Small intestine (tissue), 16 donors: Measurements from ENCODE around the gene MORN1. TPM values are rescaled to one million over a fixed set of nuclear protein-coding genes. Genes with fewer than 3 reads are reported as not detected.
"Not testable (repeated sequence)": the region's sequence is repeated elsewhere in the genome, so short reads cannot be mapped to it uniquely, and the experiment has no call there.

Source experiments
- DNase-seq, 2 donors: peaks; one replicate each; pipeline versions ENCODE4 v3.0.0 to v3.0.0-alpha.2; 2013
- FAIRE-seq: peaks from 2 replicates; lab custom pipeline; 2012; peaks lifted over from hg19 to GRCh38; lab: Jason Lieb, UNC
- H3K27ac ChIP-seq, 3 donors: one replicate each; pipeline ENCODE4 v1.5.1; 2013; ENCODE audit warnings: low read length in 2 of 3, mild to moderate bottlenecking in 2 of 3, control low read depth in 1 of 3, inconsistent platforms in 1 of 3, low read depth in 1 of 3, moderate library complexity in 1 of 3
- H3K27me3 ChIP-seq, 3 donors: one replicate each; pipeline ENCODE4 v1.6.1; 2013; ENCODE audit warnings: low read length in 3 of 3, inconsistent platforms in 1 of 3; ENCODE audit not compliant: control insufficient read depth in 3 of 3, insufficient read depth in 3 of 3
- H3K36me3 ChIP-seq, 3 donors: one replicate each; pipeline ENCODE4 v1.6.1; 2013; ENCODE audit warnings: low read length in 3 of 3, inconsistent platforms in 1 of 3, low read depth in 1 of 3, mild to moderate bottlenecking in 1 of 3, moderate library complexity in 1 of 3; ENCODE audit not compliant: control insufficient read depth in 3 of 3, insufficient read depth in 2 of 3
- H3K4me1 ChIP-seq, 3 donors: one replicate each; pipeline ENCODE4 v1.6.1; 2013; ENCODE audit warnings: low read length in 2 of 3, inconsistent platforms in 1 of 3, low read depth in 1 of 3, mild to moderate bottlenecking in 1 of 3, moderate library complexity in 1 of 3; ENCODE audit not compliant: control insufficient read depth in 3 of 3, insufficient read depth in 2 of 3
- H3K4me3 ChIP-seq, 3 donors: one replicate each; pipeline ENCODE4 v1.5.1; 2013; ENCODE audit warnings: low read length in 3 of 3, control low read depth in 1 of 3, inconsistent platforms in 1 of 3, low read depth in 1 of 3, mild to moderate bottlenecking in 1 of 3, moderate library complexity in 1 of 3
- H3K9me3 ChIP-seq, 2 donors: one replicate each; pipeline ENCODE4 v1.6.1; 2013; ENCODE audit warnings: low read depth in 1 of 2, low read length in 1 of 2; ENCODE audit not compliant: control insufficient read depth in 2 of 2, insufficient read depth in 1 of 2
- WGBS, 3 donors: extraction: QIAGEN DNeasy Blood & Tissue Kit; methylation state at CpG; one replicate each; pipeline ENCODE4 v1.1.7; 2013; 5-methylcytosine and 5-hydroxymethylcytosine counted together
- long read RNA-seq, 10 donors: transcript quantifications; one replicate each; lab custom pipeline, GENCODE V29; 2026
- polyA plus RNA-seq, 4 donors: library from polyadenylated mRNA; stranded (reverse) in 3 of 4; unstranded in 1 of 4; fragments of 200-250 nt in 3 of 4; fragments of 120-200 nt in 1 of 4; gene quantifications; one replicate each; pipeline versions ENCODE4 v1.2.1 to v1.2.3, GENCODE V29; 2013
- donor health status: healthy with polysubstance abuse.
- donor health status: control.
- donor health status: control.
- donor health status: Bipolar disorder and iron deficiency.
- donor health status: healthy.

The MORN1 gene
- 10 to 100 TPM in 1 of 4 donors, 1 to 10 TPM in 3; 1.1 to 10.6 (median 2.8) TPM for polyA plus RNA-seq
- long read RNA-seq, donor 1: 0 reads
- long read RNA-seq, donor 2, partial matches to known transcripts: 0 of 2 reads
- long read RNA-seq, donor 2, other reads (novel, unspliced or antisense): 0 of 2 reads
- long read RNA-seq, donor 3: 0 reads
- long read RNA-seq, donor 4: 0 reads
- long read RNA-seq, donor 5: 0 reads
- long read RNA-seq, donor 6, partial matches to known transcripts: 0 of 1 reads
- long read RNA-seq, donor 6, other reads (novel, unspliced or antisense): 0 of 1 reads
- long read RNA-seq, donor 7: 0 reads
- long read RNA-seq, donor 8: 0 reads
- long read RNA-seq, donor 9: 0 reads
- long read RNA-seq, donor 10: 0 reads

- FAIRE-seq: no peak
- 0% methylated on average over 66 to 103 of the region's 103 CpGs for WGBS, 3 donors
Observed at GRCh38 chr1:2391041-2391930, at the start of gene MORN1, which contains the start of gene RER1. Gene MORN1, minus strand, starts transcription at chr1:2391554. Its CDS starts 21 bp downstream, at chr1:2391533. Gene RER1, plus strand, starts transcription at chr1:2391841. Its CDS starts 3,950 bp downstream, at chr1:2395791.

GRCh38 chr1:2440346-2440745, 49.0 kb upstream of the MORN1 start:
- not testable (repeated sequence) for H3K36me3 ChIP-seq, DNase-seq, H3K4me3 ChIP-seq, H3K9me3 ChIP-seq, H3K4me1 ChIP-seq, FAIRE-seq, H3K27ac ChIP-seq
- WGBS, 3 donors: 87 to 94% (median 90%) methylated on average over 23 of the region's 23 CpGs
- H3K27me3 ChIP-seq: peaks cover 10 to 30% (median 12%) of the 10 kb centered on the region in 3 donors

More at GRCh38 chr1:2391041-2391930, at the start of gene MORN1, which contains the start of gene RER1:
- H3K4me3 ChIP-seq: peak within 1 kb of the TSS; percentile 69 to 92 (median 89)
- H3K4me1 ChIP-seq: peaks cover 3 to 26% (median 11%) of the 10 kb centered on the region in 3 donors
- DNase-seq: peak; percentile 99 to 100
- peaks cover 0 to 60% (median 6%) of the 10 kb centered on the region in 3 donors for H3K36me3 ChIP-seq
- H3K9me3 ChIP-seq: no peaks in the 10 kb centered on the region
- peak within 1 kb of the TSS; percentile 76 to 94 (median 83) for H3K27ac ChIP-seq
- no peaks in the 10 kb centered on the region for H3K27me3 ChIP-seq

GRCh38 chr1:2439369-2439768, 48.0 kb upstream of the MORN1 start:
- FAIRE-seq (no peak), DNase-seq (no peak)
- no peak overlapping the region for H3K4me3 ChIP-seq
- WGBS, 3 donors: 60 to 76% (median 66%) methylated on average over 15 of the region's 15 CpGs
- no peak overlapping the region for H3K27ac ChIP-seq
- no peaks in the 10 kb centered on the region for H3K9me3 ChIP-seq
- H3K4me1 ChIP-seq: peaks cover 0 to 7% (median 0%) of the 10 kb centered on the region in 3 donors
- H3K27me3 ChIP-seq: peaks cover 6 to 24% (median 12%) of the 10 kb centered on the region in 3 donors
- H3K36me3 ChIP-seq: no peaks in the 10 kb centered on the region

- no peak overlapping the region for H3K27ac ChIP-seq
- peaks cover 5 to 22% (median 5%) of the 10 kb centered on the region in 3 donors for H3K27me3 ChIP-seq
- H3K36me3 ChIP-seq: no peaks in the 10 kb centered on the region
- FAIRE-seq: no peak
- no peak for DNase-seq
- no peak overlapping the region for H3K4me3 ChIP-seq
- 88 to 93% (median 90%) methylated on average over 14 of the region's 14 CpGs for WGBS, 3 donors
- peaks cover 0 to 14% (median 0%) of the 10 kb centered on the region in 3 donors for H3K4me1 ChIP-seq
- H3K9me3 ChIP-seq: no peaks in the 10 kb centered on the region
Observed at GRCh38 chr1:2438641-2439040, 47.3 kb upstream of the MORN1 start.

- H3K4me3 ChIP-seq: no peak overlapping the region
- WGBS, 3 donors: 17 to 56% (median 48%) methylated on average over 15 of the region's 15 CpGs
- no peaks in the 10 kb centered on the region for H3K9me3 ChIP-seq
- H3K4me1 ChIP-seq: peaks cover 0 to 19% (median 0%) of the 10 kb centered on the region in 3 donors
- FAIRE-seq: no peak
- peaks cover 0 to 19% (median 5%) of the 10 kb centered on the region in 3 donors for H3K27me3 ChIP-seq
- DNase-seq: peak in 1 of 2 donors; percentile 14
- no peak overlapping the region for H3K27ac ChIP-seq
- no peaks in the 10 kb centered on the region for H3K36me3 ChIP-seq
Observed at GRCh38 chr1:2438038-2438437, 46.7 kb upstream of the MORN1 start.

- Histone ChIP-seq H3K27ac (no peak overlapping the region), H3K36me3 (no peaks in the 10 kb centered on the region), H3K4me3 (no peak overlapping the region), H3K27me3 (peaks cover 0 to 17% (median 3%) of the 10 kb centered on the region in 3 donors), H3K4me1 (peaks cover 0 to 23% (median 0%) of the 10 kb centered on the region in 3 donors), H3K9me3 (no peaks in the 10 kb centered on the region)
- FAIRE-seq (no peak), DNase-seq (no peak)
- WGBS, 3 donors: 77 to 87% (median 85%) methylated on average over 15 of the region's 15 CpGs
Observed at GRCh38 chr1:2437617-2438016, 46.3 kb upstream of the MORN1 start.

- FAIRE-seq (no peak), DNase-seq (no peak)
- H3K27ac ChIP-seq: no peak overlapping the region
- no peaks in the 10 kb centered on the region for H3K36me3 ChIP-seq
- H3K4me1 ChIP-seq: peaks cover 0 to 30% (median 0%) of the 10 kb centered on the region in 3 donors
- WGBS, 3 donors: 79 to 86% (median 86%) methylated on average over 7 of the region's 7 CpGs
- no peak overlapping the region for H3K4me3 ChIP-seq
- no peaks in the 10 kb centered on the region for H3K9me3 ChIP-seq
- H3K27me3 ChIP-seq: peaks cover 0 to 16% (median 0%) of the 10 kb centered on the region in 3 donors
Observed at GRCh38 chr1:2436876-2437275, 45.5 kb upstream of the MORN1 start.
